ENCODE measurements around the gene NFKBIB.

NFKBIB gene

DNA sequence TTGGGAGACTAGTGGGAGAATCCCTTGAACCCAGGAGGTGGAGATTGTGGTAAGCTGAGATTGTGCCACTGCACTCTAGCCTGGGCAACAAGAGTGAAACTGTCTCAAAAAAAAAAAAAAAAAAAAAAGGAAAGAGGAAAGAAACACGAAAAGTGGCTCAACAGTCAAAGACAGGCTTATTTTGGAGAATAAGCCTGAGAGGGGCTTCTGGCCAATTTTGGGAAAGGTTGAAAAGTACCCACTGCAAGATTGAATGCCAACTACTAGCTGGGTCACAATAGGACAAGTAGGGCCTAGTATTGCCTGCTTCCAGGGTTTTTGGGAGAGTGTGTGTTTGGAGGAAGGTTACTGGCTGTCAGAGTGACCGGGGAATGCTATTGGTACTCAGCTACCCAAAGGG is 58.5 kb downstream of the NFKBIB start:
- H3K36me3 ChIP-seq (ENCODE audit: control insufficient read depth, low read length): no peaks in the 10 kb centered on the region
- H3K79me2 ChIP-seq (ENCODE audit: control insufficient read depth, low read length): no peaks in the 10 kb centered on the region
- no peaks in the 10 kb centered on the region for H3K4me1 ChIP-seq (ENCODE audit: control insufficient read depth, low read length)
- H4K20me1 ChIP-seq (ENCODE audit: control insufficient read depth, insufficient read depth, low read depth, low read length): no peaks in the 10 kb centered on the region
- H3F3A ChIP-seq (ENCODE audit: control insufficient read depth, insufficient read depth): no peaks in the 10 kb centered on the region
- no peak for TF ChIP-seq EZH2phosphoT487 (IDR thresholded peaks at IDR 0.05; ENCODE audit: borderline replicate concordance, low read length)
- H3K27ac ChIP-seq (ENCODE audit: low read depth, low read length): no peak overlapping the region
- H3K9me2 ChIP-seq (replicated peaks; ENCODE audit: control insufficient read depth, low read length): no peaks in the 10 kb centered on the region
- no peaks in the 10 kb centered on the region for H3K9me3 ChIP-seq (ENCODE audit: control insufficient read depth, insufficient read depth, low read length)
- H3K27me3 ChIP-seq (ENCODE audit: control insufficient read depth, low read length): peaks cover 3% of the 10 kb centered on the region; the same call in 1 of the 2 replicates
- H3K4me2 ChIP-seq (ENCODE audit: low read length): no peak overlapping the region
- no peak overlapping the region for H3K4me3 ChIP-seq (ENCODE audit: low read length)

All from DOHH2 (cell line).